Activated naive CD8-positive, alpha-beta T cell treated with anti-CD3 and anti-CD28 coated beads, Interleukin-2, amount 50 U/mL, for 16 hours (primary cell): ENCODE measurements around the gene PTK6.
A peak's percentile ranks its signal among the peaks of the same experiment; 100 is the strongest.
"Not testable (repeated sequence)": the region's sequence is repeated elsewhere in the genome, so short reads cannot be mapped to it uniquely, and the experiment has no call there.

Experiments used
- DNase-seq: peaks from one replicate; pipeline ENCODE4 v3.0.0-alpha.2; 2020; ENCODE audit warnings: low read depth, low spot score

The PTK6 gene

DNA sequence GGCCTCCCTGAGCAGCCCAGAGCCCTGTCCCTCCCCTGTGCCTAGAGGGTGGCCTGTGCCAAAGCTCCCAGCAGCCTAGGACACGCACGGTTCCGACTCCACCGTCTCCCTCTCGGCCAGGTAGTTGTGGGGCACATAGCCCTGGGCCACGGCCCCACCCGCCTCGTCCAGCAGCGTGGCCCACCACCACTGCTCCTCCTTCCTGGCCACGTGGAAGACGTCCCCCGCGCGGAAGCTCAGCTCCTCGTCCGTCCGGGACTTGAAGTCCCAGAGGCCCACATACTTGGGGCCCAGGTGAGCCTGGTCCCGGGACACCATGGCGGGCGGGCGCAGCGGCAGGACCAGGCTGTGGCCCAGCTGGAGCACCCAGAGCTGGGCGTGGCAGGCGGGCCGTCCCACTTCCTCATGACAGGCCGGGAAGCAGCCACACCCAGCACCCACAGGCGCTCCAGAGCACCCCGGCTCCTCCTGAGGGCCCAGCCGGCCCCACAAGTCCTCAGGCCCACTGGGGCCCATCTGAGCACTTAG lies at the start of gene PTK6:
Gene PTK6, minus strand, starts transcription at position 380 of the 528 bp plus-strand sequence. Its CDS starts 62 bp downstream, at position 318.
- no peak for DNase-seq

DNA sequence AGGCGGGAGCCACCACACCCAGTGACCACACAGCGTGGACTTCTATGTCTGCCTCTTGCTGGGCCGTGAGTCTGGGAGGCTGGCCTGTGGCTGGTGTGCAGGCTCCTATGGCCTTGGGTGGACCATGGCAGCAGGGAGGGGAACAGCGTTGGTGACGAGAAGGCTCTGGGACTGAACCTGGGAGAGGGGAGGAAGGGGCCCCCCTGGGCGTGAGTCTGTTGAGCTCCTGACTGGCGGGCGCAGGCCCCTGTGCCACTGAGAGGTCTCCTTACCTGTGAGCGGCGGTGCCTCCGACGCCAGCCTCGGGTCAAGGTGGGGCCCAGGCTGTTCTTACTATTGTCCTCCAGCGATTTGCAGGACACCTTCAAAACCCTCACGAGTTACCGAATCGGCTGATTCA lies 49.6 kb upstream of the PTK6 start:
- no peak for DNase-seq

DNA sequence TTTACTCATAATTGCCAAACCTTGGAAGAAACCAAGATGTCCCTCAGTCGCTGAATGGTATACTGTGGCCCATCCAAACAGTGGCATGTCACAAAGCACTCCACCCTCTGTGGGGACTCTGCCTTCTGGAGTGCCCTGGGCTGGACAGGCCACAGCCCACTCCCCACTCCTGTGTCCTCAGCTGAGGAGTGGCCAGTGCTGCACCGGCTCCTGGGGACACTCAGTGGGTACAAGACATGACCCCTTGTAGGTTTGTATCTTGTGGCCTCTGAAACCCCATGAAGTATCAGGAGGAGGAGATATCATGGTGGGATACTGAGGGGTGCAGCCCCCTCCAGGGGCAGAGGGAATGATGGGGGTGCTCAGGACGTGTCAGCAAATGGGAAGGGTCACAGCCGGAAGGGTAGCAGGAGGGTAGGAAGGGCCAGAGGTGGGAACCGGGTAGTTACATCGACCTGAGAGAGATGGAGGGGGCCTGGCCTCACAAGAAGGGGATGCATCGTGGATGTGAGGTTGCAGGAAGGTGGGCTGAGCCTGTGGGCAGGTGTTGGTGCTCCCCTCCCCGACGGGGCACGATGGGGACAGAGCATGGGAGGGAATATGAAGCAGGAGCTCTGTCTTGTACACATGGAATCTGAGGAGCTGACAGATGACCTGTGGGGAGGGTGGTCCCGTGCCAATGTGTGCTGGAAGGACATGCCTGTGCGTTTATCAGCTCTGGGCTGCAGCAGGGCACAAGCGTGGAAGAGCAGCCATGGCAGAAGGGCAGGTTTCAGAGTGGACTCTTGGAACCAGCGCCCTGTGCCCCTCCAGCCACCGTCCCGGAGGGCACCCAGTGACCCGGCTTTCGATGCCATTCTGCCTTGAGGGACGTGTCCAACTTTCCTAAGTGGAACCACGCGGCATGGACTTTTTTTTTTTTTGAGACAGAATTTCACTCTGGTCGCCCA lies 48.7 kb upstream of the PTK6 start:
- no peak for DNase-seq

DNA sequence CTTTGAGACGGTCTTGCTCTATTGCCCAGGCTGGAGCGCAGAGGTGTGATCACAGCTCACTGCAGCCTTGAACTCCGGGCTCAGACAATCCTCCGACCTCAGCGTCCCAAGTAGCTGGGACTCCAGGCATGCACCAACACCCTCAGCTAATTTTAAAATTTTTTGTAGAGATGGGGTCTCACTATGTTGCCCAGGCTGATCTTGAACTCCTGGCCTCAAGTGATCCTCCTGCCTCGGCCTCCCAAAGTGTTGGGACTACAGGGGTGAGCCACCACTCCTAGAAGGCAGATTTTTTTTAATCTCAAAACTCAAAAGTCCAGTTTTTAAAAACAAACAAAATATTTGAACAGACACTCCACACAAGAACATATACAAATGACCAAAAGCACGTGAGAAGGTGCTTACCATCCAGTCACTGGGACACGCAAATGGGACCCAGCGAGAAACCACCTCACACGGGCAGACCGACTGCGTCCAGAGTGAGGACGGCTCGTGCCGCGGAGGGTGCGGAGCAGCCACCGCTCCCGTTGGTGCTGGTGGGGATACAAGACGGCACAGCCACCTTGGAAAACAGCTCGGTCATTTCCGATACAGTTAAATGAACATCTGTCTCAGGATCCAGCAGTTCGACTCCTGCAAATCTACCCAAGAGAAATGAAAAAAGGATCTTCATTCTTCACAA lies 45.3 kb upstream of the PTK6 start:
- DNase-seq, result no peak

DNA sequence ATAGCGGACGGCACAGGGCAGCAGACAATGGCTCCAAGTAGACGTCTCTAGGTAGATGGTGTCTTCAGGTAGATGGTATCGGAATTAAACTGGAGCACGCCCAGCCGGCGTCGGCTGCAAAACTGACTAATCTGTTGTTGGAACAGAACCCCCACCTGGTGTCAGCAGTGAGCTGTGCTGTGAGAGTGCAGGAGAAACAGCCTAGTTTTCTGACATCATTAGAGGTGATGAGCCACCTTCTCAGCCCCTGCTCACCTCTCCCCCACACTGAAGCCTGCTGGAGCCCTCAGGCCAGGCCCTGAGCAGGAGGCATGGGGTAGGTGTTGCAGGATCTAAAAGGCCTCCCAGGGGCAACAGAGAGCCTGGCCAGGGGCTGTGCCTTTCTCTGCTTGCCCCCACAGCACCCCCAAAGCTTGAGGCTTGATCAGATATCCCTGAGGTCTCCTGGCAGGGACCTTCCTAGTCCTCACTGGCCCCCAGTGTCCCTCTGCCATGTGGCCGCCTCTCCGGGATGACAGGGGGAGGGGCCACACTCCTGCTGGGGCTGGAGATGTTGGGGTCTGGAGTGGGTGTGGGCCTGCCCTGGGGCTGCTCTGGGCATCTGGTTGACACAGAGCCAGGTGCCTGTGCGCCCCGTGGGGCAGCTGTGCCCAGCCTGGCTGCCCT lies 43.8 kb upstream of the PTK6 start:
- peak; percentile 31 for DNase-seq

DNA sequence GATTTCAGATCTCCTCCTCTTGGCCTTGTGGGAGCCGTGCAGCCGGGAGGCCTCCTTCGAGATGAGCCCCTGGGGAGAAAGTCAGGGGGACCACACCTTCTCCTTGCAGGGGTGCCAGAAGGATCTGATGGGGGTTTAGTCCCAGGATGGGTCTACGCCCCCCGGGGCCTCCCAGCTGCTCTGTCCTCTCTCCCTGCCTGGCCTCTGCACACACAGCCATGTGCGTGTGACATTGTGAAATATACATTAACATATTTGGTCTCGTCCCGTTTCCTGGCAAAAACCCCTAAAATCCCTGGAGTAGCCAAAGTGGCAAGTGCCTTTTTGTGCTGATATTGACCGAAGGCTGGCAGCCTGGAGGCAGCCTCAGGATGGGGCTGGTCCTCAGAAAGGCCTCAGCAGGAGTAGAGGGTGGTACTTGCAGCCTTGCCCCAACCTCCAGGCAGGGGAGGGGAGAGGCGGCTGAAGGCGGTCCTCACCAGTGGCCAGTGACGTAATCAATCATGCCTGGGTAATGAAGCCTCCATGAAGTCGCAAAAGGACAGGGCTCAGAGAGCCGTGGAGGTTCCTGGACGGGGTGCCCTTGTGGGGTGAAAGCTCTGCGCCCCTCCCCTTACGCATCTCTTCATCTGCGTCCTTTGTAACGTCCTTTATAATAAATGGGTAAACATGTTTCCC lies 42.0 kb upstream of the PTK6 start:
- DNase-seq, result no peak

DNA sequence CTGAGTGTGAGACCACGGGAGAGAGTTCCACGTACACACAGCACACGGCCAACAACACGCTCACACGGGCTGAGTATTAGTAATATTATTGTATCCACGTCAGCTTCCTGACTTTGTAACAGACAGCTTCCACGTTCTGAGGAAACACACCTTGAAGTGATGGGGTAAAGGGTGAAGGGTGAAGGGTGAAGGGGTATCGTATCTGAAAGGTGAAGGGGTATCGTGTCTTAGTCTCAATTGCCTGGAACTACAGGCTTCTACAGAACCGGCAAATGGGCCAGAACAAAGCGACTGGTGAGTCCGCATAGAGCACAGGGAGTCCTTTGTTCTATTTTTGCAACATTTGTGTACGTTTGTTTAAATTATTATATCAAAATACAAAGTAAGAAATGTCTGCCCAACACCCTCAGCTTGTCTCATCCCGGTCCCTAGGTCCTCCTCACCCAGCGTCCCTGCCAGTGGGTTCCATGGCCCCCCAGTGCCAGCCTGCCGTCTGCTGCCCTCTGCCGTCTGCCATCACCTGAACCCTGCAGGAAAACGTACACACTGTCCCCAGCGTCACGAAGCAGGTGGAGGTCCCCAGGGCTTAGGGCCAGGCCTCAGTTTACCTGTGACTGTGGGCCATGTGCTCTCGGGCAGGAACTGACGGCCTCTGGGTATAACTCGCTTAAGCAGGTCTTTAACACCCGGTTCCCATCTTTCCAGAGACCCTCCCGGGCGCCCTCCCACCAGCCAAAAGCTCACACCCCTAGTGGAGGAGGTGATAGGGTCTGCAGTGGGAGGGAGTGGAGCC lies 41.2 kb upstream of the PTK6 start:
- DNase-seq, result no peak

DNA sequence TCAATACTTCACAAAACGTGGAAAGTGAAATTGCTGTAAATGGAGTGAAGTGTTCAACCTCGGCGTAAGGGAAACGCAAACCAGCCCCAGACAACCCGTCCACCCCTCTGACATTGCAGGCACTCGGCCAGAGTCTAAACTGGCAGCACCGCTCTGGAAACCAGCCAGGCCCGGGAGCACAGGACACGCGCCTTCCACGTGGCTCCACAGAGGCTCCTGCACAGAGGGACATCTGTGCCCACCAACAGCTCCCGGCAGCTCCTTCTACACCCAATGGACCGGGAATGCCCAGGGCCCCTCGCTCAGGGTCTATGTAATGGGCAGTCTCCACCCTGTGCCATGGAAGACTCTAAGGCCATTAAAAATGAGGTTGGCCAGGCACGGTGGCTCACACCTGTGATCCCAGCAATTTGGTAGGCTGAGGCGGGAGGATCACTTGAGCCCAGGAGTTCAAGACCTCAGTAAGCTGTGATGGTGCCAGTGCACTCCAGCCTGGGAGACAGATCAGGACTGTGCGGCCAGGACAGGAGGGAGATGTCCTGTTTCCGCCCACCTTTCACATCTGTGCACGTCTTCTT lies 40.2 kb upstream of the PTK6 start:
- DNase-seq, result no peak

DNA sequence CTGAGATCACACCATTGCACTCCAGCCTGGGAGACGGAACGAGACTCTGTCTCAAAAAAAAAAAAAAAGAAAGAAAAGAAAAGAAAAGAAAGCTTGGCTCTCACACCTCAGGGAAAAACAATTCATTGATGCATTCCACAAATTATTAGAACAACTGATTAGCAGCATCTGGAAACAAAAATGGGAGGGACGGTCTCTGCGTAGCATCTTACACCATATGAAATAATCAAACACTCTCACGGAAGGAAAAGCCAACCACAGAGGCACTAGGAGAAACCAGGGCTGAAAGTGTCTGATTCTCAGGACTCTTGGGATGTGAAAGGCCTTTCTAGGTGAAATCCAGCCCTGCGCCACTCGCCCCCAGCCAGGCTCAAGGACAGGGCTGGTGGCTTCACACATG lies 39.1 kb upstream of the PTK6 start:
- no peak for DNase-seq

DNA sequence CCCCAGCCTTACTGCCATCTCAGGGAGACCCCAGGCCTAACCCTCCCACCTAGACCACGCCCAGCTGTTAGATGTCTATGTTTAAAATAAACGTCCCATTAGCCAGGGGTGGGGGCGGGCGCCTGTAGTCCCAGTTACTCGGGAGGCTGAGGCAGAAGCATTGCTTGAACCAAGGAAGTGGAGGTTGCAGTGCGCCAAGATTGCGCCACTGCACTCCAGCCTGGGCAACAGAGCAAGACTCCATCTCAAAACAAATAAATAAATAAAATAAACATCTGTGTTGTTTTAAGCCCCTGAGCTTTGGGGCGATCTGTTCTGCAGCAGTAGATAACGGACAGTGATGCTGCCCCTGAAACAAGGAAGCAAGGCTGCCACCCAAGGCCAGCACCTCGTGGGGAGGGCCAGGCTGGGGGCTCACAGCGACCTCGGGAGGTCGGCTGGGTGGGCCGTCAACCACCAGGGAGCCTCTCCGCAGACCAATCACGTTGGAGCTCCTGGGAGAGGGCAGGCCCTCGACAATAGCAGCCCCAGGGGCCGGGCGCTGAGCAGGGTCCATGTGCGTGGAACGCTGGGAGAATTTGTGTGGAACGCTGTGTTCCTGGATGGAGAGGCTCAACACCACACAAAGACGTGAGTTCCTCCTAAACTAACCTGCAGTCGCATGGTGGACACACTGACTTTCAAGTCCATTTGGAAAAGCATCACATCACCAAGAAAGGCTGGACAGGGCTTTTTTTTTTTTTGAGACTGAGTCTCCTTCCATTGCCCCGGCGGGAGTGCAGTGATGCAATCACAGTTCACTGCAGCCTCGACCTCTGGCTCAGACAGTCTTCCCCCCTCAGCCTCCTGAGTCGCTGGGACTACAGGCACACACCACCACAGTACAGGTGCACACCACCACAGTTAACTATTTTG lies 37.9 kb upstream of the PTK6 start:
- DNase-seq, result no peak

DNA sequence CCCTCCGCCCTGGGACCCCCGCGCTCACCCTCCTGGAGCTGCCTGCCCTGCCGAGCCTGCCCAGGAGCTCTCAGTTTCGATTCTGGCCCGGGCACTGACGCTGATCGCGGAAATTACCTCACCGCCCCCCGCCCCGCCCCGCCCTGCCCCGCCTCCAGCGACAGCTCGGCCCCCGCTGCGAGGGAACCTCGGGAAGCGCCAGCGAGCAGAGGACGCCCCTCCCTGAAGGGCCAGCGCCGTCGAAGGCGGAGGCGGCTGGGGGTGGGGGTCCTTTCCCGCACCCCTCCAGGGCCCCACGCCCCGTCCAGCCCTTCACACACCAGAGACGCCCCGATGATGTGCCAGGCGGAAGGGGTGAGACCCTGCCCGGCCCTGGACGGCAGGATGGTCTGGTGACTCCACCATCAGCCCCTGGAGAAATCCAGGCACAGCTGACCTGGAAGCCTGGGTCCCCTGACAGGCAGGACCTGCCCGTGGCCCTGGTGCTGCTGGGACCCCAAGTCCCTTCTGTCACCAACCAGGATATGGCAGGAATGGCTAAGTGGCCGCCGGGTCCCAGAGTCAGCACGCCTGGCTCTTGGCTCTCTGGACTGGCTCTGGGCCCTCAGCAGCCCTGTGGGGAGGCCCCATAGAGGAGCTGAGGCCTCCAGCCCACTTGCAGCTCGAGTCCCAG lies 37.1 kb upstream of the PTK6 start, which contains the start of gene HELZ2:
Gene HELZ2, minus strand, starts transcription at position 84 of the 673 bp plus-strand sequence. CDS start 1,854 bp downstream, outside the sequence.
- DNase-seq, result no peak

DNA sequence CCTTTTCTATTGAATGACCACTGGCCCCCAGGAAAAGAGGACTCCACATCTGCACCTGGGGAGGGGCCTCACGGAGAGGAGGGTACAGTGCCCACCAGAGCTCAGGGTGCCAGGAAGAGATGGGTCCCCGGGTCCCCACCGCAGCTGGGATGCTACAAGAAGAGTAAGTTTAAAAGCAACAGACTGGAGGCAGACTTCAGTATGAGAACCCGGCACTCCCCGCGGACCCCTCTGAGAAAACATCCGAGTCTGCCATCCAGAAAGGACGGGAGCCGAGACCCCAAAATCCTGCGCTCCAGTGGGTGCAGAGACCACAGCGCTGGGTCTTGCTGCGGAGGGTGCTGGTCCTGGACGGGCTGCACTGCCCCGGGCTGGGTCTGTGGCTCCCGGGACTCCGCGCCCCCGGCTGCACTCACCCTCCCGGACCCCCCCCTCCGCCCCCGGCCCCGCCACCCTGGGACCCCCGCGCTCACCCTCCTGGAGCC lies 36.5 kb upstream of the PTK6 start:
- no peak for DNase-seq

DNA sequence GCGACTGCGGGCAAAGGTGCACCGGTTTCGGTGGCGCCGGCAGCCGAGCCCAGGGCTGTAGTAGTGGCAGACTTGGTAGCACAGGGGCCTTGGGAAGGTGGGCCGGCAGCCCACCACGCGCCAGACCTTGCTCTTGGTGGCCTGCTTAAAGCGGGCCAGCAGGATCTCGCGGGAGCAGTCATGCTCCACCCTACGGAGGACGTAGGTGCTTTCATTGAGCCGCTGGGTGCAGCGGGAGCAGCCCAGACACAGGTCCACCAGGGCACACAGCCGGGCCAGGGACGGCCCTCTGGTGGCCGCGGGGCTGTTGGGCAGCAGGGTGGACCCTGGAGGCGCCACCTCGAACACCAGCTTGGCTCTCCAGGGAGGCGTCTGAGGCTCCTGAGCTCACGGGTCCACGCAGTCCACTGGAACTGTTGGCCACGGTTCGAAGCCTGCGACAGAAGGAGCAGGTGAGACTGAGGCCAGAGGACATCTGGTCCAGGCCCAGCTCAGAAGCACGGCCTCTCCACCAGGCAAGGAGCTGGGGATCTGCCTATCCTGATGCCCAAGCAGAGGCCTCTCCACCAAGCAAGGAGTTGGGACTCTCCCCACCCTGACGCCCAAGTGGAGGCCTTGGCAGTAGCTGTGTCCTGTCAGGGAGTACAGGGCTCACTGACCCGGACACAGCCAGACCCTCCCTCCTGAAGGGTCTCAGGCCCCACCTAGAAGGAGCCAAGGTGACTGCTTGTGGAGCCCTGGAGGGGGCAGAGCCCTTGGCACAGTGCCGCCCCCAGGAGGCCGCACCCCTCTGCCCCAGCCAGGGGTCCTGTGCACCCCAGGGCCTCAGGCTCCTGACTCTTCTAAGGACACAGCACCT lies 35.8 kb upstream of the PTK6 start:
- no peak for DNase-seq

DNA sequence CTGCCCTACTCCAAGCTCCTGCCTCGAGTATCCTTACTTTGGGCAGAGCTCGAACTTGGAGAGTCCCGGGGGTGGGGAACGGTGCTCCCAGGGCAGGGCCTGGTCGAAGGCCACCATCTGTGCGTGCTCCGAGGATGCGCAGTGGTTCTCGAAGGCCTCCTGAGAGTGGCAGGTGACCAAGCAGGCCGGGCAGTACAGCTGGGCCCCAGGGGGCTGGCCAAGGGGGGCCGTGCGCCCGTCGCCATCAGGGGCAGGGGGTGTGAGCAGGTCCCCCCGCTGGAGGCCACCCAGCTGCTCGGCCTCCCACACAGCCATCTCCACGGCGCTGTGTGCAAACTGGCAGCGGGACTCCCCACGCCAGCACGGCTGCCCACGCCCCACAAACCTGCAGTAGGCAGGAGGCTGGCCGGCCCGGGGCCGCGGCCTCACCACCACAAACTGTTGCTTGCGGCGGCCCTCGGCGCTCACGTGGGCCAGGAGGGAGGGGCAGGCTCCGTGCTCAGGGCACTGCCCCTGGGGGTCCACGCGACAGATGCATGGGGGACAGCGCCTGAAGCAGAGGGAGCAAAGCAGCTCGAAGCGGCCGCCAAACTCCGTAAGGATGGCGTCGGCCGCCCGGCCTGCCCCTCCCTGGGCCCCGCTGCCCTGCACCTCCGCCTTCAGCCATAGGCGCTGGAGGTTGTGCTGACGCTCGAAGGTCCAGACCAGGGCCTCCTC lies 35.1 kb upstream of the PTK6 start:
- DNase-seq, result no peak

DNA sequence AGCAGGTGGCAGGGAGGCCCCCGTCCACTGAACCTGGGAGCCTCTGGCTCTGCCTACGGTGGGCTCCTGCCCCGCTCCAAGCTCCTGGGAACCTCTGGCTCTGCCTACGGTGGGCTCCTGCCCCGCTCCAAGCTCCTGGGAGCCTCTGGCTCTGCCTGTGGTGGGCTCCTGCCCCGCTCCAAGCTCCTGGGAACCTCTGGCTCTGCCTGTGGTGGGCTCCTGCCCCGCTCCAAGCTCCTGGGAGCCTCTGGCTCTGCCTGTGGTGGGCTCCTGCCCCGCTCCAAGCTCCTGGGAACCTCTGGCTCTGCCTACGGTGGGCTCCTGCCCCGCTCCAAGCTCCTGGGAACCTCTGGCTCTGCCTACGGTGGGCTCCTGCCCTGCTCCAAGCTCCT lies 33.9 kb upstream of the PTK6 start:
- not testable (repeated sequence) for DNase-seq

DNA sequence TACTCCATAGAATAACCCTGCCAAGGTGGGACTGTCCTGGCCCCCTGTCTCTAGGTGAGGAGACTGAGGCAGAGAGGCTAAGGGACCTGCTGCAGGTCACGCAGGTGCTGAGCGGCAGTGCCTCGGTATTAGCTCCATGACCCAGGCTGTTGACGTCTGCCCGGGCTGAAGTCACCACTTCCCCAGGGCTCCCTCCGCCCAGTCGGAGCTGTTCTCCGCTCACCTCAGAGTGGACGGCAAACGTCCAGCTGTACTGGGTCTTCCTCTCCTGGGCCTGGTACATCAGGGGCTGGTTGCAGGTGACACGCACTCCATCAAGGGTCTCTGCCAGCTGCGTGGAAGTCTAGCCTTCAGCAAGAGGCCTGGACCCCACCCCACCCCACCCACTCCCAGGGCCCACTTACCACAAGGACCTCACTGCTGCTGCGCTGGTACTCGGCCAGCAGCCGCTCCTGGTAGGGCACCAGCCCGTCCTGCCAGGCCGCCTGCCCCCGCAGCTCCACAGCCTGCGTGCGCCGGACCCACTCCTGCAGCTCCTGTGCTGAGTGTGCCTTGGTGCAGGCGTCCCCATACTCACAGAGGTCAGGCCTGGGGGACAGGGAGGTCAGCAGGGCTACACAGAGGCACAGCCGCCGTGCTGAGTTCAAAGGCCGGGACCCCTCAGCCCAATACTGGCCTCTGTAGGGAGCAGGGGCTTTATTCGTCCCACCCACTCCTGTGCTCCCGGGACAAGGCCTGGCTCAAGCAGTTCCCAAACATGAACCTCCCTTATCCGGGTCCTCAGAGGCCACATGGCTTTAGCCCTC lies 33.3 kb upstream of the PTK6 start:
- no peak for DNase-seq
